Thyroid gland (tissue), 4 donors: ENCODE measurements around the gene GRIP1. TPM values are rescaled to one million over a fixed set of nuclear protein-coding genes. Genes with fewer than 3 reads are reported as not detected.

Experiments
- DNase-seq, 2 donors: peaks; one replicate each; pipeline ENCODE4 v3.0.0-alpha.2; 2019
- H3K27ac ChIP-seq, 3 donors: fragments of 200-600 bp; sonication (generic); 1 replicate in 2 of 3; 2 replicates in 1 of 3; pipeline ENCODE4 v1.5.1; 2016 to 2019; ENCODE audit warnings: mild to moderate bottlenecking in 1 of 3, moderate library complexity in 1 of 3
- H3K27me3 ChIP-seq: fragments of 200-600 bp; sonication (generic); one replicate; pipeline ENCODE4 v1.5.1; 2019
- H3K36me3 ChIP-seq, 2 donors: fragments of 200-600 bp; sonication (generic); one replicate each; pipeline ENCODE4 v1.5.1; 2016 to 2019
- H3K4me1 ChIP-seq, 2 donors: fragments of 200-600 bp; sonication (generic); one replicate each; pipeline ENCODE4 v1.5.1; 2017 to 2019
- H3K4me3 ChIP-seq, 3 donors: fragments of 200-600 bp; sonication (generic); replicated peaks in 1 of 3; 1 replicate in 2 of 3; 2 replicates in 1 of 3; pipeline ENCODE4 v1.5.1; 2016; ENCODE audit warnings: mild to moderate bottlenecking in 1 of 3
- H3K9me3 ChIP-seq: fragments of 200-600 bp; sonication (generic); one replicate; pipeline ENCODE4 v1.5.1; 2017
- CTCF ChIP-seq, 6 experiments: fragments of 200-600 bp in 3 of 6; fragments of 450-650 bp in 3 of 6; sonication (generic) in 3 of 6; IDR thresholded peaks; one replicate each; pipeline ENCODE4 v1.5.1; 2016 to 2019; ENCODE audit warnings: antibody characterized with exemption in 6 of 6, mild to moderate bottlenecking in 2 of 6, inconsistent platforms in 1 of 6, moderate library complexity in 1 of 6
- POLR2A ChIP-seq, 2 donors: fragments of 450-650 bp; IDR thresholded peaks; one replicate each; pipeline ENCODE4 v1.6.1; 2017; ENCODE audit warnings: antibody characterized with exemption in 2 of 2, mild to moderate bottlenecking in 2 of 2, moderate library complexity in 1 of 2
- WGBS, 2 donors: methylation state at CpG; one replicate each; pipeline ENCODE4 v1.1.5; 2017; 5-methylcytosine and 5-hydroxymethylcytosine counted together
- intact Hi-C: fragments of 100-400 bp; cut with DNase I; formaldehyde crosslinking; loops from one replicate; pipeline ENCODE4 v1.15.1; 2023
- total RNA-seq, 4 donors: library from RNA; depleted of rRNA; stranded (reverse); fragments of >200 nt; gene quantifications; one replicate each; pipeline ENCODE4 v1.2.3, GENCODE V29; 2016

GRIP1 gene
- total RNA-seq, 4 donors from 2014 or later, result 9.9 to 21.1 (median 15.6) TPM

GRCh38 chr12:66724026-66724425 lies 45.1 kb upstream of the GRIP1 start:
- WGBS, 2 donors, result 93% methylated on average over 2 of the region's 2 CpGs

GRCh38 chr12:66719862-66720261 lies 41.0 kb upstream of the GRIP1 start:
- intact Hi-C loops, result no loop called here
- H3K27me3 ChIP-seq, result no peaks in the 10 kb centered on the region
- H3K4me1 ChIP-seq, result peaks cover 0 to 4% of the 10 kb centered on the region in 2 donors
- no peaks in the 10 kb centered on the region for H3K36me3 ChIP-seq
- 83 to 87% methylated on average over 2 of the region's 2 CpGs for WGBS, 2 donors
- H3K27ac ChIP-seq, result no peak overlapping the region
- no peak for DNase-seq
- H3K9me3 ChIP-seq, result no peaks in the 10 kb centered on the region
- TF ChIP-seq POLR2A (IDR thresholded peaks at IDR 0.05) (no peak), CTCF (IDR thresholded peaks at IDR 0.05) (no peak)
- H3K4me3 ChIP-seq, result no peak overlapping the region

More at GRCh38 chr12:66724026-66724425, 45.1 kb upstream of the GRIP1 start:
- H3K9me3 ChIP-seq, result no peaks in the 10 kb centered on the region
- TF ChIP-seq POLR2A (IDR thresholded peaks at IDR 0.05) (no peak), CTCF (IDR thresholded peaks at IDR 0.05) (no peak)
- H3K4me1 ChIP-seq, result peaks cover 0 to 4% of the 10 kb centered on the region in 2 donors
- H3K36me3 ChIP-seq, result no peaks in the 10 kb centered on the region
- DNase-seq, result no peak
- H3K27me3 ChIP-seq, result no peaks in the 10 kb centered on the region
- H3K4me3 ChIP-seq, result no peak overlapping the region
- no peak overlapping the region for H3K27ac ChIP-seq
- intact Hi-C loops, result no loop called here

GRCh38 chr12:66717036-66717673 lies 38.3 kb upstream of the GRIP1 start:
- DNase-seq, result no peak
- intact Hi-C loops, result no loop called here
- Histone ChIP-seq H3K27ac (no peak overlapping the region), H3K36me3 (no peaks in the 10 kb centered on the region), H3K9me3 (no peaks in the 10 kb centered on the region), H3K27me3 (no peaks in the 10 kb centered on the region), H3K4me3 (no peak overlapping the region), H3K4me1 (no peaks in the 10 kb centered on the region)
- TF ChIP-seq POLR2A (IDR thresholded peaks at IDR 0.05), result no peak
- TF ChIP-seq CTCF (IDR thresholded peaks at IDR 0.05), result no peak
- 89 to 92% methylated on average over 3 of the region's 3 CpGs for WGBS, 2 donors

- Histone ChIP-seq H3K4me3 (no peak overlapping the region), H3K4me1 (no peaks in the 10 kb centered on the region), H3K9me3 (no peaks in the 10 kb centered on the region), H3K27ac (no peak overlapping the region), H3K27me3 (no peaks in the 10 kb centered on the region), H3K36me3 (no peaks in the 10 kb centered on the region)
- intact Hi-C loops, result no loop called here
- DNase-seq, result no peak
- TF ChIP-seq CTCF (IDR thresholded peaks at IDR 0.05) (no peak), POLR2A (IDR thresholded peaks at IDR 0.05) (no peak)
- WGBS, 2 donors, result 23 to 32% methylated on average over 1 of the region's 1 CpG
Measured at GRCh38 chr12:66716522-66716921, 37.6 kb upstream of the GRIP1 start.

- TF ChIP-seq CTCF (IDR thresholded peaks at IDR 0.05) (no peak), POLR2A (IDR thresholded peaks at IDR 0.05) (no peak)
- H3K4me1 ChIP-seq, result no peaks in the 10 kb centered on the region
- H3K36me3 ChIP-seq, result no peaks in the 10 kb centered on the region
- no peaks in the 10 kb centered on the region for H3K9me3 ChIP-seq
- H3K27me3 ChIP-seq, result no peaks in the 10 kb centered on the region
- 97% methylated on average over 2 of the region's 2 CpGs for WGBS, 2 donors
- no peak overlapping the region for H3K27ac ChIP-seq
- intact Hi-C loops, result no loop called here
- H3K4me3 ChIP-seq, result no peak overlapping the region
- DNase-seq, result no peak
Measured at GRCh38 chr12:66714709-66715108, 35.8 kb upstream of the GRIP1 start.
